Kidney (tissue), 14 donors: ENCODE results near the gene DNAJB13. TPM values are rescaled to one million over a fixed set of nuclear protein-coding genes. Genes with fewer than 3 reads are reported as not detected.

Experiments
- DNase-seq, 5 donors: peaks; one replicate each; pipeline ENCODE4 v3.0.0-alpha.2; 2013 to 2020
- FAIRE-seq: peaks from 2 replicates; lab custom pipeline; 2012; peaks lifted over from hg19 to GRCh38; lab: Jason Lieb, UNC
- H3K27ac ChIP-seq, 2 donors: one replicate each; pipeline ENCODE4 v1.7.0; 2013; ENCODE audit warnings: low read depth in 2 of 2, low read length in 2 of 2, inconsistent platforms in 1 of 2
- H3K27me3 ChIP-seq: one replicate; pipeline ENCODE4 v1.7.1; 2013; ENCODE audit warnings: low read length, inconsistent platforms; ENCODE audit not compliant: control insufficient read depth, insufficient read depth
- H3K36me3 ChIP-seq, 3 donors: one replicate each; pipeline versions ENCODE4 v1.7.0 to v1.7.1; 2013; ENCODE audit warnings: low read length in 3 of 3, control low read depth in 1 of 3, inconsistent platforms in 1 of 3; ENCODE audit not compliant: insufficient read depth in 3 of 3, control insufficient read depth in 2 of 3
- H3K4me1 ChIP-seq, 3 donors: one replicate each; pipeline versions ENCODE4 v1.7.0 to v1.7.1; 2013; ENCODE audit warnings: low read length in 3 of 3, inconsistent platforms in 1 of 3, low read depth in 1 of 3; ENCODE audit not compliant: control insufficient read depth in 2 of 3, insufficient read depth in 2 of 3
- H3K4me3 ChIP-seq, 3 donors: one replicate each; pipeline versions ENCODE4 v1.7.0 to v1.8.1; 2013; ENCODE audit warnings: low read length in 3 of 3, control low read depth in 1 of 3, inconsistent platforms in 1 of 3
- H3K9ac ChIP-seq, 3 donors: one replicate each; pipeline versions ENCODE4 v1.7.0 to v1.7.1; 2013; ENCODE audit warnings: low read length in 3 of 3, control low read depth in 1 of 3, inconsistent platforms in 1 of 3
- H3K9me3 ChIP-seq, 3 donors: one replicate each; pipeline versions ENCODE4 v1.7.0 to v1.7.1; 2013; ENCODE audit warnings: low read length in 3 of 3, control low read depth in 1 of 3, inconsistent platforms in 1 of 3; ENCODE audit not compliant: control insufficient read depth in 2 of 3, insufficient read depth in 1 of 3
- CTCF ChIP-seq: IDR thresholded peaks from 3 replicates; pipeline ENCODE4 v1.5.1; 2012; ENCODE audit warnings: mild to moderate bottlenecking, moderate library complexity, borderline replicate concordance; ENCODE audit not compliant: insufficient read depth; ENCODE audit errors: extremely low read depth
- intact Hi-C: fragments of 100-400 bp; cut with DNase I; formaldehyde crosslinking; loops from one replicate; pipeline ENCODE4 v1.11.1; 2022
- polyA plus RNA-seq: library from polyadenylated mRNA; stranded (reverse); fragments of 350-450 nt; fragmentation: Illumina TruSeq; extraction: RNeasy Lipid Tissue Mini Kit (QIAGEN cat#74804); gene quantifications from one replicate; pipeline ENCODE4 v1.2.3, GENCODE V29; 2014; ENCODE audit warnings: low read depth, low replicate concordance; ENCODE audit not compliant: insufficient read depth
- total RNA-seq: library from RNA; stranded (reverse); fragmentation: NEBNext Ultra II Directional; extraction: Animal tissue kit (Norgen Biotek cat#: 25700); gene quantifications from one replicate; pipeline ENCODE4 v1.2.1, GENCODE V29; 2021
- donor health status: control.
- donor health status: control.
- donor health status: control.
- donor health status: control.
- donor health status: control.
- donor health status: DM: yes; HTN: yes; CAD: no.
- donor health status: Normal renal cell carcinoma (clear cell type).

The DNAJB13 gene
- total and polyA plus RNA-seq, 2 donors from 2014 or later = 1.5 to 4.3 TPM

GRCh38 chr11:73980001-73980961, 29.5 kb downstream of the DNAJB13 start:
- intact Hi-C loops = no loop called here
- H3K9ac ChIP-seq = no peak overlapping the region

GRCh38 chr11:73981051-73981805, 30.4 kb downstream of the DNAJB13 start:
- no peaks in the 10 kb centered on the region for H3K27me3 ChIP-seq
- H3K9ac ChIP-seq = peak overlapping the region in 1 of 3 donors; percentile 21
- DNase-seq (peak in 2 of 5 donors; percentile 26 to 42), FAIRE-seq (no peak)
- H3K9me3 ChIP-seq = no peaks in the 10 kb centered on the region
- no peak for TF ChIP-seq CTCF
- H3K4me3 ChIP-seq = peak overlapping the region; percentile 44 to 93 (median 64)
- H3K4me1 ChIP-seq = peaks cover 0 to 9% (median 6%) of the 10 kb centered on the region in 3 donors
- intact Hi-C loops = no loop called here
- H3K27ac ChIP-seq = peak overlapping the region; percentile 13 to 59
- peaks cover 0 to 4% (median 0%) of the 10 kb centered on the region in 3 donors for H3K36me3 ChIP-seq

More at GRCh38 chr11:73980001-73980961, 29.5 kb downstream of the DNAJB13 start:
- Histone ChIP-seq H3K4me3 (peak overlapping the region in 1 of 3 donors; percentile 6), H3K9me3 (no peaks in the 10 kb centered on the region), H3K27me3 (no peaks in the 10 kb centered on the region), H3K27ac (peak overlapping the region; percentile 59), H3K36me3 (peaks cover 0 to 4% (median 0%) of the 10 kb centered on the region in 3 donors), H3K4me1 (peaks cover 0 to 9% (median 6%) of the 10 kb centered on the region in 3 donors)
- peak; percentile 80 to 87 (median 82) for DNase-seq
- TF ChIP-seq CTCF = no peak
- no peak for FAIRE-seq

- FAIRE-seq = no peak
- Histone ChIP-seq H3K9me3 (no peaks in the 10 kb centered on the region), H3K36me3 (no peaks in the 10 kb centered on the region), H3K27ac (peak within 1 kb of the TSS; percentile 67 to 93), H3K4me3 (peak within 1 kb of the TSS; percentile 59 to 93 (median 89)), H3K27me3 (no peaks in the 10 kb centered on the region), H3K4me1 (peaks cover 0 to 9% (median 6%) of the 10 kb centered on the region in 3 donors), H3K9ac (peak within 1 kb of the TSS; percentile 21 to 86 (median 79))
- no peak for TF ChIP-seq CTCF
- DNase-seq = peak; percentile 87 to 95 (median 91)
- intact Hi-C loops = no loop called here
Measured at GRCh38 chr11:73982595-73982989, 31.8 kb downstream of the DNAJB13 start, which contains the start of gene UCP2. Gene UCP2 (minus strand): TSS chr11:73982843. CDS start chr11:73978378, 4,465 bp downstream.
